NB4 (cell line): ENCODE measurements around the gene HES1.

Experiments used
- CTCF ChIP-seq: IDR thresholded peaks from one replicate; pipeline ENCODE4 v1.5.1; 2012; ENCODE audit warnings: low read depth, low read length
- MAX ChIP-seq: IDR thresholded peaks from 2 replicates; pipeline ENCODE4 v1.6.1; 2011; ENCODE audit warnings: low read depth, low read length
- MYC ChIP-seq: IDR thresholded peaks from 2 replicates; pipeline ENCODE4 v1.6.1; 2011; ENCODE audit warnings: low read depth, low read length
- POLR2A ChIP-seq: IDR thresholded peaks from 2 replicates; pipeline ENCODE4 v1.6.1; 2011; ENCODE audit warnings: mild to moderate bottlenecking; ENCODE audit not compliant: insufficient read length; ENCODE audit errors: extremely low read depth

- TF ChIP-seq CTCF = no peak
- no peak for TF ChIP-seq MAX
- no peak for TF ChIP-seq POLR2A
- TF ChIP-seq MYC = no peak
Observed at GRCh38 chr3:194147679-194148078, 11.7 kb downstream of the HES1 start.
